Duodenal mucosa (tissue), 2 donors: ENCODE measurements around the gene ACBD6.
"Not testable (repeated sequence)": the region's sequence is repeated elsewhere in the genome, so short reads cannot be mapped to it uniquely, and the experiment has no call there.

Source experiments
- H3K27ac ChIP-seq: one replicate; pipeline ENCODE4 v1.7.0; 2013; ENCODE audit warnings: low read depth, low read length
- H3K27me3 ChIP-seq, 2 donors: one replicate each; pipeline ENCODE4 v1.7.0; 2013; ENCODE audit warnings: low read length in 2 of 2, control low read depth in 1 of 2; ENCODE audit not compliant: insufficient read depth in 2 of 2, control insufficient read depth in 1 of 2
- H3K36me3 ChIP-seq, 2 donors: one replicate each; pipeline ENCODE4 v1.7.0; 2013; ENCODE audit warnings: low read length in 2 of 2, control low read depth in 1 of 2; ENCODE audit not compliant: insufficient read depth in 2 of 2, control insufficient read depth in 1 of 2
- H3K4me1 ChIP-seq, 2 donors: one replicate each; pipeline ENCODE4 v1.7.0; 2013; ENCODE audit warnings: low read length in 2 of 2, control low read depth in 1 of 2; ENCODE audit not compliant: insufficient read depth in 2 of 2, control insufficient read depth in 1 of 2
- H3K4me3 ChIP-seq, 2 donors: one replicate each; pipeline ENCODE4 v1.7.0; 2013; ENCODE audit warnings: low read length in 2 of 2, low read depth in 1 of 2
- H3K9ac ChIP-seq, 2 donors: one replicate each; pipeline ENCODE4 v1.7.0; 2013; ENCODE audit warnings: low read length in 2 of 2, low read depth in 1 of 2
- H3K9me3 ChIP-seq, 2 donors: one replicate each; pipeline ENCODE4 v1.7.0; 2013; ENCODE audit warnings: low read length in 2 of 2, control low read depth in 1 of 2; ENCODE audit not compliant: control insufficient read depth in 1 of 2

ACBD6 gene

GRCh38 chr1:180502361-180503279, at the start of gene ACBD6:
ACBD6 (minus strand) TSS chr1:180502577; CDS start chr1:180502266, 311 bp downstream.
- Histone ChIP-seq H3K9ac (peak within 1 kb of the TSS; percentile 73 to 86), H3K36me3 (no peaks in the 10 kb centered on the region), H3K4me3 (peak within 1 kb of the TSS; percentile 95 to 96), H3K4me1 (peaks cover 11 to 14% of the 10 kb centered on the region in 2 donors), H3K27me3 (no peaks in the 10 kb centered on the region), H3K9me3 (no peaks in the 10 kb centered on the region), H3K27ac (peak within 1 kb of the TSS; percentile 89)

- H3K4me1 ChIP-seq, result no peaks in the 10 kb centered on the region
- H3K4me3 ChIP-seq, result no peak overlapping the region
- no peaks in the 10 kb centered on the region for H3K9me3 ChIP-seq
- no peaks in the 10 kb centered on the region for H3K27me3 ChIP-seq
- no peak overlapping the region for H3K9ac ChIP-seq
- H3K27ac ChIP-seq, result no peak overlapping the region
- no peaks in the 10 kb centered on the region for H3K36me3 ChIP-seq
Observed at GRCh38 chr1:180551997-180552396, 49.6 kb upstream of the ACBD6 start.

- H3K9ac ChIP-seq, result no peak overlapping the region
- H3K36me3 ChIP-seq, result no peaks in the 10 kb centered on the region
- H3K9me3 ChIP-seq, result no peaks in the 10 kb centered on the region
- H3K4me1 ChIP-seq, result no peaks in the 10 kb centered on the region
- no peak overlapping the region for H3K27ac ChIP-seq
- H3K27me3 ChIP-seq, result no peaks in the 10 kb centered on the region
- no peak overlapping the region for H3K4me3 ChIP-seq
Observed at GRCh38 chr1:180550241-180550640, 47.9 kb upstream of the ACBD6 start.

GRCh38 chr1:180549770-180550169, 47.4 kb upstream of the ACBD6 start:
- H3K27ac ChIP-seq, H3K4me1 ChIP-seq, H3K27me3 ChIP-seq, H3K9me3 ChIP-seq, H3K4me3 ChIP-seq, H3K9ac ChIP-seq, H3K36me3 ChIP-seq: not testable (repeated sequence)

- Histone ChIP-seq H3K9me3 (no peaks in the 10 kb centered on the region), H3K27me3 (no peaks in the 10 kb centered on the region), H3K9ac (no peak overlapping the region), H3K27ac (no peak overlapping the region), H3K36me3 (no peaks in the 10 kb centered on the region), H3K4me3 (no peak overlapping the region), H3K4me1 (no peaks in the 10 kb centered on the region)
Observed at GRCh38 chr1:180548686-180549317, 46.4 kb upstream of the ACBD6 start.

GRCh38 chr1:180545991-180546390, 43.6 kb upstream of the ACBD6 start:
- Histone ChIP-seq H3K36me3 (no peaks in the 10 kb centered on the region), H3K9ac (no peak overlapping the region), H3K27ac (no peak overlapping the region), H3K4me3 (no peak overlapping the region), H3K4me1 (no peaks in the 10 kb centered on the region), H3K27me3 (no peaks in the 10 kb centered on the region), H3K9me3 (no peaks in the 10 kb centered on the region)

GRCh38 chr1:180544050-180544449, 41.7 kb upstream of the ACBD6 start:
- Histone ChIP-seq H3K27me3 (no peaks in the 10 kb centered on the region), H3K9ac (no peak overlapping the region), H3K27ac (no peak overlapping the region), H3K9me3 (no peaks in the 10 kb centered on the region), H3K36me3 (no peaks in the 10 kb centered on the region), H3K4me3 (no peak overlapping the region), H3K4me1 (no peaks in the 10 kb centered on the region)

- Histone ChIP-seq H3K36me3 (no peaks in the 10 kb centered on the region), H3K9me3 (no peaks in the 10 kb centered on the region), H3K27ac (no peak overlapping the region), H3K27me3 (no peaks in the 10 kb centered on the region), H3K9ac (no peak overlapping the region), H3K4me3 (no peak overlapping the region), H3K4me1 (no peaks in the 10 kb centered on the region)
Observed at GRCh38 chr1:180542838-180543145, 40.4 kb upstream of the ACBD6 start.

- H3K9me3 ChIP-seq, result no peaks in the 10 kb centered on the region
- H3K4me3 ChIP-seq, result no peak overlapping the region
- no peaks in the 10 kb centered on the region for H3K36me3 ChIP-seq
- no peaks in the 10 kb centered on the region for H3K27me3 ChIP-seq
- no peak overlapping the region for H3K9ac ChIP-seq
- H3K27ac ChIP-seq, result no peak overlapping the region
- H3K4me1 ChIP-seq, result no peaks in the 10 kb centered on the region
Observed at GRCh38 chr1:180542113-180542837, 39.9 kb upstream of the ACBD6 start.
